HG03520 (cell line): ENCODE measurements around the gene ANKRD44.

Experiments
- ATAC-seq: cut with Tn5 transposase; IDR thresholded peaks from one replicate; pipeline ENCODE4 v1.9.1; 2021; ENCODE audit warnings: mild to moderate bottlenecking, moderate library complexity; ENCODE audit not compliant: unreplicated experiment

ANKRD44 gene

DNA sequence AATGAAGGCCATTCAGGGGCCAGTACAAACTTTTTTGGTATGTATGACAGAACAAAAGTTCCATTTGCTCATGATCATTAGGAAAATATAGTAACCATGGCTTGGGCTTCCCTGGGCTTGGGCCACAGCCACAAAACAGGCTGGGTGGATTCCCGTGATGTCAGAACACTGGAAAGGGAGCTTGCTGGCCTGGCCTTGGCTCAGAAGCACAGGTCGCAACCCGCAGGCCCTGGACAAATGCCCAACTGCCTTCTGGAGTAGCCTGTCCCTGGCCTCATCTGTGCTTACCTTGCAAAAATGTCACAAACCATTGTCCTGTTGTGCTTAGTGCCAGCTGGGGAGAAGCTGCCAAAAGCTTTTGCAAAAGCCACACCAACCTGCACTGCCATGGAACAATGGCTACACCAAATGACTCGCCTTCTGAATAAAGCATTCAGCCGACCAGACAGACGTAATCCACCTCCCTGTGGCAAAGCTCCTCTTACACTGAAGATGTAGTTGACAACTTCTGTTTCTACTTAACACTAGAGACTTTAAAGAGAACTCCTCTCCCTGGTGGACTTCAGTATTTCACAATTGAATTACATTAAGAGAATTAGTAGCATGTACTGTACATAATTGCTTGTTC, 125.5 kb downstream of the ANKRD44 start:
- no peak for ATAC-seq

DNA sequence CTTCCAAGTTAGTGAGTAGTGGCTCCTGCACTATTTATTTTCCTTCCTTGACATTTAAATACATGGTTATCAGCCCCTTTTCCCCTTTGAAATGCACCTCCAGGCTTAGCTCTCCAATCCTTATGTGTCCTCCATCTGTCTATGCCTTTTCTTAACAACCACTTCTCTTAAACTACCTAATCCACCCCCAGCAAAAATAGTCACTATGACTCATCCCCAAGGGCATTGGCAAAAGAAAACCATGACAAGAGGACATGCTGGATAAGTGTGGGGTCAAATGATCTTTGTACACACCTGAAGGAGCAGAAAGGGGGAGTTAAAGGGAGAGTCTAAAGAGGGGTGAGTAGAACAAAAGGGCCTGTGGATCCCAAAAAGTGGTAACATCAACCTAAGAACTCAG, 127.2 kb downstream of the ANKRD44 start:
- ATAC-seq: no peak

DNA sequence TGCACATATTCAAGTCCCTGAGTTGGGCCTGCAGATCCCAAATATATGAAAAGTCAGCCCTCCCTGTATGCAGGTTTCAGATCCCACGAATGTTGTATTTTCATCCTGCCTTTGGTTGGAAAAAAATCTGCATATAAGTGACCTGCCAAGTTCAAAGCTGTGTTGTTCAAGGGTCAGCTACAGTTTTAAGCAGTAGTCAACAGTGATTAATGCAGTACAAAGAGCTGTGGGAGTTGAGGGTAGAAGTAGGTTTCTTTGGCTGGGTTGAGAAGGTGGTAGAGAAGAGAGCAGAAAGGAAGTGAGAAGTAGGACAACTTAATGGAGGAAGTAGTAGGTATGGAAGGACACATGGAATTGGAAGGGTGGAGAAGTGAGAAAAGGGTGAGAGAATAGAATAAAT, 127.9 kb downstream of the ANKRD44 start:
- ATAC-seq: no peak

DNA sequence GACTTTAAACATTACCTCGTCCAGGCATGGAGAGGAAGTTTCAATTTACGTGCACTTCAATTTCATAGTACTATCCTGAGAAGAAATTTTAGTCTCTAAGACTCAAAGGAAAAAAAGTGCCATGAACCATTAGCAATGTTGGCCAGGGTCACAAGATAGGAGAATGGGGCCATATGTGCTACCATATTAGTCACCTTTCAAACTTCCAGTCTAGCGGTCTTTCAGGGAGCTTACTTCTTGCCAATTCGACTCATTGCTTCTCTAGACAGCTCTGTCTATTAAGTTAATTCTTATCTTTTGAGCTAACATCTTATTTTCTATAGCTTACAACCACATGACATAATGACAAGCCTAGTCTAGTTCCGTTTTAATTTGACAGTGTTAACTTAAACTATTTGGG, 129.1 kb downstream of the ANKRD44 start:
- no peak for ATAC-seq

DNA sequence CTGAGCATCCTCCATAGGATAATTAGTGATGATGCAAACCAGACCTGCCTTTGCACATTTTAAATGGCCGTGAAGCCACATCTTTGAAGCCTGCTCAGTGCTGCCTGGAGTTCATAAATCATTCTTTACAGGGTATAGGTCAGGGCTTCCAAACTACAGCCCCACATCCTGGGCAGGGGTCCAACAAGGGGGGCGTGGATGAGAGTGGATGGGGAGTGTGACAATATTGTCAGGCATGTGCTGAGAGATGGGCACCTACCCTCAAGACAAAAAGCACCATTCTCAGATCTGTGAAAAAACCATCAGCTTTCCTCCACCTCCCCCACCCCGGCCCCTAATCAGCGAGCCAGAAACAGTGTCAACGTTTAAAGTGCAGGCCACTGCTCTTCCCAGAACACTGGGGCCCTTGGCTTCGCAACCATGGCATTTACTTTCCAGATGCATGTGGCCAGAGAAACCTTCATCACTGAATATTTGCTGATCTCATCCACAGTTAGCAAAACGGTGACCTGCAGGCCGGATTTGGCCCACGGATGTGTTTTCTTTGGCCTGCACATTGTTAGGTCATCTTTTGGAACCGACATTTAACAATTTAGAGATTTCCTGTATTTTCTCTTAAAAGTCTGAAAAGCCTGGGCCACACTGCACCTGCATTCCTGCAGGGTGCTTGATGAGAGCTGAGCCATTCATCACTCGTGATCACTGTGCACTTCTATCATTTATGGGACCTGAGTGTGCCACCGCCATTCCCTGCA, 130.7 kb downstream of the ANKRD44 start:
- ATAC-seq: no peak

DNA sequence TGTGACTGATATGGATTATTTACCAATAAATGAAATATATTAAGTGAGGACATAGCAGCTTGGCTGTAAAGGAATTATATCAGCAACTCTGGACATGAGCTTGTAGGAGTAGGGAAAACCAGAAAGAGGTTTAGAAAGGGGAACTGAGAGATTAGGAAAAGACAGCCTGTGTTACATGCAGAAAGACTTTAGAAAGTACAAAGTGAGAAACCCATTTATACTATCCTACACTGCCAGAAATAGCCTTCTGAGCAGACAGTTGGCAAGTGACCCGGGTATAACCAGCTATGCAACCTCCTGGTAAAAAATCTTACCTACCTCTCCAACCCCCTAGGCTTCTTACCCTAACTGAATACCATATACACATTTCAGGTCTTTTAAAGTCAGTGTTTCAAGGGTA, 134.1 kb downstream of the ANKRD44 start:
- no peak for ATAC-seq

DNA sequence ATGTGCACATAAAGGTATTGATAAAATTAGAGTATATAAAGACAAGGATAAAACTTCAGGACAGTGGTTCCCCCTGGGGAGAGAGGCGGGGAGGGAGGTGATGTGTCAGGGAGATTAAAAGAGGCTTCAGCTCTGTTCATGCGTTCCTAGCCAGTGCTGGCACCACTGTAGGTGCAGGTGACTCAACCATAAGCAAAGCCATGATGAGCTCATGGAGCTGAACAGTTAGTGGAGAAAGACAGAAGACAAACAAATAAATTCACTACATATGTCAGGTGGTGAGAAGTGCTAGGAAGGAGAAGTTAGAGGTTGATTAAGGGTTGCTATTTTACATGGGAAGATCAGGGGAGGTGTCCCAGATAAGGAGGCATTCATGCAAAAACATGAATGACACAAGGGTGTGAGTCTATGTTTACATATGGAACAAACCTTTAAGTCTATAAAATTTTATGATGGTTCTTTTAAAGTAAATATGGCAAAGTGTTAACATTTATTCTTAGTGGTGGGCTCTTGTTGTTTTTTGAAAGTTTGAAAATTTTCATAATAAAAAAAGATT, 136.0 kb downstream of the ANKRD44 start:
- no peak for ATAC-seq

DNA sequence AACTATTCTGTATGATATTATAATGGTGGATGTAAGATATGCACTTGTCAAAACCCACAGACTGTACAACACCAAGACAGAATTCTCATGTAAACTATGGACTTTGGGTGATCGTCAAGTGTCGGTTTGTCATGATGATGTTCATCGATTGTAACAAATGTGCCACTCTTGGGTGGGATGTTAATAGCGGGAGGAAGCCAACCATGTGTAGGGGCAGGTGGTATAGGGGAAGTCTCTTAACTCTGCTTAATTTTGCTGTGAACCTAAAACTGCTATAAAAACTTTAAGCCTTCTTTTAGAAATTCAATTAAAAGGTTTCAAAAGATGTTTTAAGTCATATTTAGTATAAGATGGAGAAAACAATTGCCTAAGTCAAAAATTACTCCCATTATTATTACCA, 139.0 kb downstream of the ANKRD44 start:
- ATAC-seq: no peak

DNA sequence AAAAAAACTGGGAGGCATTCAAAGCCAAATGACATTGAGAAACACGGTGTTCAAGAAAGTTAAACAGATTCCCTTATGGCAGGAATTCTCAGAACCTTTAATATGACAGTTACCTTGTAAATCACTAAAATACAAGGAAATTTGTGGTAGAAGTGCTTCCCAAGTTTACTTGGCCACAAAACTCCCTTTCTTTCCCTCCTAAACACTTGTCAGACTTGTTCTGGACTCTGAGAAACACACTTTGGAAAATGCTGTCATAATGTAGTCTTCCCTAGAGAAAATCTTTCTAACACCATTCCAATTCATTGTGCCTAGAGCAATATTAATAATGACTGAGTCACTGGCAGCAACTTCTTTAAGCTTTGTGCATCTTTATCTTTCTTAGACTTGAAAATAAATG, 140.4 kb downstream of the ANKRD44 start:
- no peak for ATAC-seq

DNA sequence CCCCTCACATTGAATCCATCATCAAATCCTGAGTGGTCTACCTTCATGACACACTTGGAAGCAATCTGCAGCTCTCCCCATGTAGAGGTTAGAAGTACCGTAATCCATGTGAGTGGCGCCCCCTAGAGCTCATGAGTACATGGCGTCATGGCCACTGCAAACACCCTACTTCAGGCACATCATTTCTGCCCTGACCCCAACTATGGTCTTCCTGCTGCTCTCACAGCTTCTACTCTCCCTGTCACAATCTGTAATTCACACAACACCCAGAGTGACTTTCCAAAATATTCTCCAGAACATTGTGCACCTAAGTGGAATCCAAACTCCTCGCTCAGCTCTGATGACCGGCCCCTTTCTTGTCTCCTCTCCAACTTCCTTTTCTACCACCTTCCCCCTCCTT, 141.9 kb downstream of the ANKRD44 start:
- ATAC-seq: peak; percentile 89

DNA sequence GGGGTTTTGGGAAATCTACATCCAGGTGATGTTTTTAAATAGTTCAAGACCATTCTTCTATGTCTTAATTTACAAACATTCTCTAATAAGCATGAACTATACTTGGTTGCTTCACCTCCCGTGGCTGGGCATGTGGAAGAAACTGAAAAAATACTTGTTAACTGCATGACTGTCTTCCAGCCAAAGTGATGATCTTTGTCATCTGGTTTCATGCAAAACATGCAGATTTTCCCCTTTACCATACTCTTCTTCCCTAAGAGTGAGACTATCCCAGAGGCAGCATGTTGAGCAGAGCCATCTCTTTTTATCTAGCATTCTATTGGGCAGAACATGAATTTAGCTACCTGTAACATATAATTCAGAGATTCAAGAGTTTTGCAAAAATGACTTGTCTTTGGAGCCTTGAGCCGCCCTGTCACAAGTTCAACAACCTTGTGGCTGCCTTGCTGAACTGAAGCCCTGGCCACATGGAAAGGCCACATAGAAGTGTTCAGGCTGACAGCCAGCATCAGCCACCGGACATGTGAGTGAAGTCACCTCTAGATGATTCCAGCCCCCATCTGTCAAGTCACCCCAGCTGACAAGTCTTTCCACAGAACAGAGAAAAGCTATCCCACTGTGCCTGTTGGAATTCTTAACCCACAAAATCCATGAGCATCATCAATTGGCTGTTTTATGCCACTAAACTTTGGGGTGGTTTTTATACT, 142.8 kb downstream of the ANKRD44 start:
- no peak for ATAC-seq

DNA sequence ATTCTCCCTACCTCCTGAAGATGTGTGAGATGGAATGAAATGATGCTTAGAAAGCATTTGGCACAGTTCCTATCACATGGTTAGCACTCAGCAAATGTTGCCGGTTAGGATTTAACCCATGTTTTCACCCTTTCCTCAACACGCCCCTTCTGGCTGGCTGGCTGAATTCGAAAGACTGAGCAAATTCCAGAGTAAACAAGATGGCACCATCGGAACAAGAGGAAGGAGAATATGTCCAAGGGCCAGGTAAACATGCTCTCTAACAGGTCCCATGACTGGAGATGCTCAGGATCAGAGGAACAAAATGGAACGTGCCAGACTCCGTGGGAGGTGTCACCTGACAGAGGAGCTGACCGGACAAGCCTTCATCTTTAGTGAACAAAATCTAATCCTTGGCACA, 145.6 kb downstream of the ANKRD44 start:
- no peak for ATAC-seq

DNA sequence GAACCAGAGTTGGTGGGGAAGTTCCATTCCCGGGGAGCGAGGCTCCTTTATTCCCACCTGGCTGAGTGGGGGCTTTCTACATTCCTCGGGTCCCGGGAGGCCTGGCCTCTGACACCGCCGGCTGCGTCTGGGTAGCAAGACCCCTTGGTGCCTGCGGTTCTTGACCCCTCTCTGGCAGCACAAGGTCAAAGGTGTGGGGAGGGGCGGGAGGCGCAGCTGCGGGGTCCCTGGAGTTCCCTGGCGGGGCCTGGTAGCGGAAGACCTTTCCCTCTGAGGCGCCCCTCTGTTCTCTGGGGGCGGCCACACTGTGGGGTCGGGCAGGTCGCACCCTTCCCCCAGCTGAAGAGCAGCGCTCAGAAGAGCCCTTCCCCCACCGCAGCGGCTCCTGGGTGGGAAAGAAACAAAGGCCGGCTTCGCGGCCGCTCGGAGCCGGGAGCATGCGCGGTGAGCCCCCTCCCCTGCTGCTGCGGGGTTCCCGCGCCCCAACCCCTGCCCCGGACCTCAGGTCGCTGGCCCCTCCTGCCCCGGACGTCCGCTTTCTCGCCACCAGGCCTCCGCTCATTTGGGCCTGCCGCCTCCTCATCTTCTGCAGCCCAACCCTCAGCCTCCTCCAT, 146.3 kb downstream of the ANKRD44 start:
- no peak for ATAC-seq

DNA sequence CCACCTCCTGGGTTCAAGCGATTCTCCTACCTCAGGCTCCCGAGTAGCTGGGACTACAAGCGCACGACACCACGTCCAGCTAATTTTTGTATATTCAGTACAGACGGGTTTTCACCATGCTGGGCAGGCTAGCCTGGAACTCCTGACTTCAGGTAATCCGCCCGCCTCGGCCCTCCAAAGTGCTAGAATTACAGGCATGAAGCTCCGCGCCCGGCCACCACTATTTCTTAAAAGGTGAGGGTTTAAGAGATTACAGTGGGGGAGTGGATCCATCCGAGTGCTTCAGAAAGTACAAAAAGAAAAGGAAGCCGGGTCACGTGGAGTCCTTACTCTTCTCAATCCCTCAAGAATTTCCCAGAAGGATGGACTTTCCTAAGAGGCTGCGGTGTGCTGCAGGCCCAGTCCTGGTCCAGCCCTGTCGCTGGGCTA, 146.9 kb downstream of the ANKRD44 start:
- ATAC-seq: no peak

DNA sequence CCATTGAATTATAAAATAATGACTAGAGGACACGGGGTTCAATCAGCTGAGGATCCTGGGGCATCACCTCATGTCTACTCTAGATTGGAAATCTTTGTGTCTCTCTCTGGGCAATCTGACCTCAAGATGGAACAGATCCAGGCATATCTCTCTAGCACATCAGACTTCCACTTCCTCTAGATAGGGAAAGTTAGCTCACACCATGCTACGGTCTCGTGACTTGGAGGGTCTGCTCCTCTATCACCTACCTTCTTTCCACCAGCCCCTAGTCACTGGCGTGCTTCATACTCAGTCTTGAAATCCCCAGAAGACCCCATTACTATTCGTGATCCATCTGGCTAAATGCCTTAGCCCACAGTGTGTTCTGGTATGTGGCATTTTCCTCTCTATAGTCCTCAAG, 148.8 kb downstream of the ANKRD44 start:
- no peak for ATAC-seq

DNA sequence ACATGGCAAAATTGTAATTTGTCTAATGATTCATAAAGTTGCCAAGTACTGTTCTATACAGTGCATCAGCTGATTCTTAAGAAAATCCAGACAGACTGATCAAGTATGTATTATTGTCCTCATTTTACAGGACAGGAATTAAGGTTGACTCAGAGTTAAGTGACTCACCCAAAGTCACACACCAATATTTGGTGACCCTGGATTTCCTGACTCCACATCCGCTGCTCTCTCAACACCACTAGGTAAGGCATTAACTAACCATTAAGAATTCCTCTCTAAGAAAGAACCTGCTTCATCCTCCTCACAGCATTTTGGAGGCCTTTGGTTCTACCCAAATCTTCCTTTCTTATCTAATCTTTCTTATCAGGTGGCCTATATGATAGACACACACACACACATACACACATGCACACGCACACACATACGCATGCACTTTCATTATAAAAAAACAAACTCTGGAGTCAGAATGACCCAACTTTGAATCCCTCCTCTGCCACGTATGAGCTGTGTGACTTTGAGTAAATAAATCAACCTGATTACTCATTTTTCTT, 150.8 kb downstream of the ANKRD44 start:
- ATAC-seq: no peak

DNA sequence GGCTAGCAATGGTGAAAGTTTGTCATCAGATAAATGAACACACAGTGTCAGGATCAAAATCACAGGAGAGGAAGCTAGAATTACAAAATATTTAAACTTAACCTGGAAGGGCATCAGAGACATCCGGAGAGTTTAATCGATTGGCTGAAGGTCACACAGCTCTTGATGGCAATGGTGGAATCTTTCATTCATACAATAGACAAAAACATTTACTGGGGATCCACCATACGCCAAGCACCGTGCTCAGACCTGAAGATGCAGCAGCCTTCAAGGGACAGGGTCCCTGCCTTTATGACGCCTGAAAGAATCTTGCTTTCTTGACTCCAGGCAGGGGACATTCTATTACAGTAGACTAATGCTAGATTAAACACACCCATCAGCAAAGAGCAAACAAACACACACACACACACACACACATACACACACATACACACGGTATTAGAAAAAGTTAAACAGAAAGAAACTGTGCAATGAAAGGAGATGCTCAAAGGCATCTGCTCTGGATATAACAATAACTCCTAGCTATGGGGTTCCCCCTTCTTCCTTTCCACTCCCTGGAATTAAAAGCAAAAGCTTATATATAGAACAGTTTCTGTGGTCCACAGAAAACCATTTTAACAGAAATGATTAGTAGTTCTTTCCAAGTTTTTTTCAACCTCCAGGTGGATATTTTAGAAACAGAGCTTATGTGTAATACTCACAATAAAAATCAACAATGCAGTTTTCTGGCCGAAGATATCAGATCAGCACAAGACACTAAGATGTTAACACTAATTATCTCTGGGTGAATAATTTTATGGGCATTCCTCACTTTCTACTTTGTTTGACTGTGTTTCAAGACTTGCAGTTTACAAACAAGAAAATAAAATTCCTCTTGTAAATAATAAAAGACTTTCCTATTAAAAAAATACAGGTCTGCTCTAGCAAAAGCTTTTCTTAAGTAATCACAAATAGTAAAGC, 151.7 kb downstream of the ANKRD44 start:
- no peak for ATAC-seq

DNA sequence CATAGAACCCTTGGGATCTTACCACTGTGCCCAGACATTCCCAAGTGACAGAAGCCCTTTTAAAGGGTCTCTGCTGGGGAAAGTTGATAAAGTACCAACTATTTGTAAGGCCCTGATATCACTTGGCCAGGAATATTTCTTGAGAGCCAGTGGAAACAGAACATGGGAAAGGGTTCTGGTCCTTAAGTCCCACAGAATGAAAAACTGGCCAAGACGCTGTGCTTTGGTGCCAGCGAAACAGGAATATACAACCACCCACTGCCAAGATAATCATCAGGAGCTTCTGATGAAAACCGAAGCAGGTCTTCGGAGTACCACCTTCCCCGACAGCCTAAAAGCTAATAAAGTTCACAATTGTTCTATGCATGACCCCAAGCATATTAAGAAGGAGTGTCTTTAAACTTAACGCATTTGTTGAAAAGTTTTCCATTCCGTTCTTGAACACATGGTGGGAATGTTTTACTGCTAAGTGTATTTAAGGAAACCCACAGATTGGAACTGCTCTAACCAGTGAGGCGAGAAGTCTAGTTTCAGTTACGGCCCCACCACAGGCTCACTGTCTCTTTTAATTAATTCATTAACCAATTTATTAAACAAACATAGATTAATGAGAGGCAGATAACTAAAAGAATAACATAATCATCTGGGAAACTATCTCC, 152.6 kb downstream of the ANKRD44 start:
- no peak for ATAC-seq

DNA sequence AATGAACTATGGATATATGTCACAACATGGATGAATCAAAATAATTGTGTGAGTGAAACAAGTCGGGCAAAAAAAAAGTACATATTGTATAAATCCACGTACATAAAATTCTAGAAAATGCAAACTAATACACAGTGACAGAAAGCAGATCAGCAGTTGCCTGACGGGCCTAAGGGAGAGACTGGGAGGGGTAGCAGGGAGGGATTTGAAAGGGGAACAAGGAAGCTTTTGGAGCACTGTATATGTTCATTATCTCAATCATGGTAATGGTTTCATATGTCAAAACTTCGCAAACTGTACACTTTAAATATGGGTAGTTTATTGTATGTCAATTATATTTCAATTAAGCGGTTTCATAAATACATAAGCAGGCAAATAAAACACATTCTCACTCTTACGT, 153.8 kb downstream of the ANKRD44 start:
- ATAC-seq: no peak
